ENCODE measurements around the gene DNAJC22. TPM values are rescaled to one million over a fixed set of nuclear protein-coding genes. Genes with fewer than 3 reads are reported as not detected.
"Not testable (repeated sequence)": the region's sequence is repeated elsewhere in the genome, so short reads cannot be mapped to it uniquely, and the experiment has no call there.

The DNAJC22 gene
- total RNA-seq, result 0.16 TPM
- long read RNA-seq, result 0 reads

DNA sequence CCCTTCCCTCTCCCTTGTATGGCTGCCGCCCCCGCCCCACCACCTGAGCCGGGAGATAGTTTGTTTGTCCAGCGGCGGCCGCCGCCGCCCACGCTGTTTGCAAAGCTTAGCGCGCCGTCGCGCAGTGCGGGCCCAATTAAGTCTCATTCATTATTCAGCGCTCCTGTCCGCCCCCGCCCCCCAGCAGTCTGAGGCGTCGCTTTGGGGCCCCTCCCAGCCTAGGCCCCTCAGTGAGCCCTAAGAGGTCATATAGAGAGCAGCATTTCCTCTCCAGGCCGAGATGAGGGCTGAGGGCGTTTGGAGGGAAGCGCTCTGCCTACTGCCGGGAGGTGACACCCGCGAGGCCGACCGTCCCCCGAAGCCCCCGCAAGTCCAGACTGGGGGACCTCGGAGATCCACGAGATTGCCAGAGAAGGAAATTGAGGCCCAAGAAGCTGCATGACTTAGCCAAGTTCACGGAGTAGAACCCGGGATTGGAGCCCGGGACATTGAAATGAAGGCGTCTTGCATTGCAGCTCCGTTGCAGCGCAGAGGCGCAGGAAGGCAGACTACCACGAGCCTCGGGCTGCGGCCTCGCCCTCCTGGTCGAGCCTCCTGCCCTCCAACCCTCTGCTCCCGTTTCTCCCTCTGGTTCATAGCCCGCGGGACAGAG is at the start of gene DNAJC22:
Gene DNAJC22 (plus strand): TSS at position 230 of the 652 bp plus-strand sequence. CDS start 1,985 bp downstream, outside the sequence.
- DNase-seq (no peak), ATAC-seq (ENCODE audit: poor library complexity) (no peak)
- intact Hi-C loops (cut with DNase I), result no loop called here

DNA sequence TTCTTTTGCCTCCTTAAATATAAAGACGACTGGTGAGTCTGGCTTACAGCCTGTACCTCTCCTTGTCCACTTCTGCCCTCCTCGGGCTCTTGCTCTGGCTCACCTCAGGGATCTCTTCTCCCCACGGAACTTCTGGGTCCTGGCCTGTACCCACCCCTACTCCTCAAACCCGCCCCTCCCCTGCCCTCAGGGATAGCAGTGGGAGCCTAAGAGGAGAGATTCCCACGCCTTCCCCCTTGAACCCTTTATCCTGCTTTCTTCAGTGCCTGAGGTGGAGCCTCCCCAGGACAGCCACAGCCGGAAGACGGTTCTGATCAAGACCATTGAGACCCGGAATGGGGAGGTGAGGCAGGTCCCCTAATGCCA is 49.0 kb upstream of the DNAJC22 start:
- DNase-seq (no peak), ATAC-seq (ENCODE audit: poor library complexity) (no peak)
- intact Hi-C loops (cut with DNase I), result no loop called here

DNA sequence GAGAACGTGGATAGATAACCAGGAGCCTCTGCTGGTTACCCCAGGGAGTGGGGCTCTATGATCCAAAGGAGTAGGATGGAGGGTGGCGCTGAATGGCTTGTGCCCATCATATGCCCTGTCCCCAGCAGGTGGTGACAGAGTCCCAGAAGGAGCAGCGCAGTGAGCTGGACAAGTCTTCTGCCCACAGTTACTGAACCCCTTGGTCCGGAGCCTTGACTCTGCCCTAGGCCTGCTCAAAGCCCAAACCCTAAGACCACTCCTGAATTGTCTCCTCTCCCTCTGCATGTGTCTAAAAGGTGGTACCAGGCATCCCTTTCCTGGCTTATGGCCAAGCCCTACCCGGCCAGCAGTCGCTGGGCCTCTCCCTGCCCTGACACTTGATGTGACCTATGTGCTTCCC is 48.5 kb upstream of the DNAJC22 start:
- DNase-seq (no peak), ATAC-seq (ENCODE audit: poor library complexity) (no peak)
- intact Hi-C loops (cut with DNase I), result no loop called here

DNA sequence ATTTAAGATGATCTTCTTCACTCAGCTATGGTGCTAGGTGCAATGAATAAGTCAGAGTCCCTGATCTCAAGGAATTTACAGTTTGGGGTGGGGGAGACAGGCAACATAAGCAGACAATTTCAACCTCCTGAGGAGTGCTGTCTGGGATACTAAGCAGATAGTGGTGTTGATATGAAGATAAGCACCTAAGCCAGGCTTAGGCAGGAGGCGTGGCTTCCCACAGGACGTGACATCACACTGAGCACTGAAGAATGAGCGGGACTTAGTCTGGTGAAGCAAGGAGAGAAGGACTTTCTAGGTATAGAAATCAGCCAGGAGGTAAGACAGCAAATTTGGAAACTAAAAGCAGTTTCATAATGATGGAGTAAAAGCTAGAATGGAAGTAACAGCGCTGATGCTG is 44.9 kb upstream of the DNAJC22 start:
- no peak for DNase-seq
- intact Hi-C loops (cut with DNase I), result no loop called here
- ATAC-seq (ENCODE audit: poor library complexity), result no peak

DNA sequence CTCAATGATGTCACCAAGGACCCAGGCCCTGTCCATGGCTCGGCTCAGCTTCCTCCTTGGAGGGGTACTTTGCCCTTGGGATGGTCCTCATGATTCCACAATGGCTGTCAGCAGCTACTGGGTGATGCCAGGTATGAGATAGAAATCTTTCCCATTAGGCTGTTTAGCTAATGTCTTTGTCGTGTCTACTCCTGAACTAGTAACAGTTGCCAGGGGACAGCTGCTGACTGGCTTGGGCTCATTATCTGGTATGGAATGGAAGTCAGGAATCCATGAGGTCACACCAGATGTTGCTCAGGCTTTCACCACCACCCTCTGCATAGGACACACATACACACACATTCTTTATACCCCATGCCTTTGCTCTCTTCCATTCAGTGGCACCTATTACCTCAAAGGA is 42.5 kb upstream of the DNAJC22 start:
- DNase-seq, result no peak
- intact Hi-C loops (cut with DNase I), result no loop called here

DNA sequence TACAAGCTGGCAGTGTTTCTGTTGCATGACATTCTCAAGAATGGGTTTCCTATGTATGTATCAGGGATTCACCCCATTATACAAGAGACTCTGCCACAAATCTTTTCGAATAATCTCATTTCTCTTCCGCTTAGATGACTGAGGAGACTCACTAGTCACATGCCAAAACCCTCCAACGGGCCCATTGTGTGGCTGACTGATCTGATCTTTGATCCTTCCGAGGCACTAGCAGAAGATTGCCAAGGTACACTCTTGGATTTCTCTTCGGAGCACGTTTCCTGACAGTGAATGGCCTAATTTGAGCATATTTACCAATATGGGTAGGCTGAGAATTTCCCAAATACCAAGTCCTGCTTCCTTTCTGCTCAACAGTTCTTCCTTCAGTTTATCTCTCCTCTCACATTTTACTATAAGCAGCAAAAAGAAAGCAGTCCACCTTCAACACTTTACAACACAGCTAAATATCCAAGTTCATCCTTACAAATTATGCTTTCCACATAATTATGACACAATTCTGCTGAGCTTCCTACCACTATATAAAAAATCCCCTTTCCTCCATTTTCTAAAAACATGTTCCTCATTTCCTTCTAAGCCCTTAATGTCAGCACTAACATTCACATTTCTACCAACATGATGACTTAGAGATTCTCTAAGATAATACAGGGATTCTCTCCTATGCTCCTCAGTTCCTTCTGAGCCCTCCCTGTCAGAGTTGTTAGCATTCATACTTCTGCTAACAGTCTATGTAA is 40.8 kb upstream of the DNAJC22 start:
- ATAC-seq (ENCODE audit: poor library complexity), result no peak
- DNase-seq, result no peak
- intact Hi-C loops (cut with DNase I), result no loop called here

More for the DNA sequence above, 42.5 kb upstream of the DNAJC22 start:
- ATAC-seq (ENCODE audit: poor library complexity), result no peak

DNA sequence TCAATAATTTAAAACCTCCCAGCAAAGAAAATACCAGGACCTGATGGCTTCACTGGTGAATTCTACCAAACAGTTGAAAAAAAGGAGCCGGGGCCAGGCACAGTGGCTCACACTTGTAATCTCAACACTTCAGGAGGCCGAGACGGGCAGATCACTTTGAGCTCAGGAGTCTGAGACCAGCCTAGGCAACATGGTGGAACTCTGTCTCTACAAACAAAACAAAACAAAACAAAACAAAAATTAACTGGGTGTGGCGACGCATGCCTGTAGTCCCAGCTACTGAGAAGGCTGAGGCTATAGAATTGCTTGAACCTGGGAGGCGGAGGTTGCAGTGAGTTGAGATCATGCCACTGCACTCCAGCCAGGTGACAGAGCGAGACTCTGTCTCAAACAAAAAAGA is 37.3 kb upstream of the DNAJC22 start:
- intact Hi-C loops (cut with DNase I), result no loop called here
- DNase-seq (no peak), ATAC-seq (ENCODE audit: poor library complexity) (no peak)

DNA sequence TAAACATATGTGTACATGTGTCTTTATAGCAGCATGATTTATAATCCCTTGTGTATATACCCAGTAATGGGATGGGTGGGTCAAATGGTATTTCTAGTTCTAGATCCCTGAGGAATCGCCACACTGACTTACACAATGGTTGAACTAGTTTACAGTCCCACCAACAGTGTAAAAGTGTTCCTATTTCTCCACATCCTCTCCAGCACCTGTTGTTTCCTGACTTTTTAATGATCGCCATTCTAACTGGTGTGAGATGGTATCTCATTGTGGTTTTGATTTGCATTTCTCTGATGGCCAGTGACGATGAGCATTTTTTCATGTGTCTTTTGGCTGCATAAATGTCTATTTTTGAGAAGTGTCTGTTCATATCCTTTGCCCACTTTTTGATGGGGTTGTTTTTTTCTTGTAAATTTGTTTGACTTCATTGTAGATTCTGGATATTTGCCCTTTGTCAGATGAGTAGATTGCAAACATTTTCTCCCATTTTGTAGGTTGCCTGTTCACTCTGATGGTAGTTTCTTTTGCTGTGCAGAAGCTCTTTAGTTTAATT is 36.2 kb upstream of the DNAJC22 start:
- ATAC-seq (ENCODE audit: poor library complexity); intact Hi-C loops (cut with DNase I); DNase-seq: not testable (repeated sequence)

DNA sequence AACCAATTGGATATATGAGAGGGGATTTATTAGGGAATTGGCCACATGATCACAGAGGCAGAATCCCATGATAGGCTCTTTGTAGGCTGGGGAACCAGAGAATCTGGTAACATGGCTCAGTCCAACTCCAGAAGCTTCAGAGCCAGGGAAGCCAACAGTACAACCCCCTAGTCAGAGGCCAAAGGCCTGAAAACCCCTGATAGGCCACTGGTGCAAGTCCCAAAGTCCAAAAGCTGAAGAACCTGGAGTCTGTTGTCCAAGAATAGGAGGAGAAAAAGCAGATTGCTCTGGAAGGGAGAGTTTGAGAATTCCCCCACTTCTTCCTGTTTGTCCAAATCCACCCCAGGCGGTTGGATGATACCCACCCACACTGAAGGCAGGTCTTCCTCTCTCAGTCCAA is 31.9 kb upstream of the DNAJC22 start:
- DNase-seq, result no peak
- intact Hi-C loops (cut with DNase I), result no loop called here
- no peak for ATAC-seq (ENCODE audit: poor library complexity)

DNA sequence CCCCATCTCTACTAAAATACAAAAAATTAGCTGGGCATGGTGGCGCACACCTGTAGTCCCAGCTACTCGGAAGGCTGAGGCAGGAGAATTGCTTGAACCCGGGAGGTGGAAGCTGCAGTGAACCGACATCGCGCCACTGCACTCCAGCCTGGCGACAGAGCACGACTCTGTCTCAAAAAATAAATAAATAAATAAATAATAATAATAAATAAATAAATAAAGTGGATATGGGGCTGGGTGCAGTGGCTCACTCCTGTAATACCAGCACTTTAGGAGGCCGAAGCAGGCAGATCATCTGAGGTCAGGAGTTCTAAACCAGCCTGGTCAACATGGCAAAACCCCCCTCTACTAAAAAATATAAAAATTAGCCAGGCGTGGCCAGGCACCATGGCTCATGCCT is 29.6 kb upstream of the DNAJC22 start:
- ATAC-seq (ENCODE audit: poor library complexity), result not testable (repeated sequence)

DNA sequence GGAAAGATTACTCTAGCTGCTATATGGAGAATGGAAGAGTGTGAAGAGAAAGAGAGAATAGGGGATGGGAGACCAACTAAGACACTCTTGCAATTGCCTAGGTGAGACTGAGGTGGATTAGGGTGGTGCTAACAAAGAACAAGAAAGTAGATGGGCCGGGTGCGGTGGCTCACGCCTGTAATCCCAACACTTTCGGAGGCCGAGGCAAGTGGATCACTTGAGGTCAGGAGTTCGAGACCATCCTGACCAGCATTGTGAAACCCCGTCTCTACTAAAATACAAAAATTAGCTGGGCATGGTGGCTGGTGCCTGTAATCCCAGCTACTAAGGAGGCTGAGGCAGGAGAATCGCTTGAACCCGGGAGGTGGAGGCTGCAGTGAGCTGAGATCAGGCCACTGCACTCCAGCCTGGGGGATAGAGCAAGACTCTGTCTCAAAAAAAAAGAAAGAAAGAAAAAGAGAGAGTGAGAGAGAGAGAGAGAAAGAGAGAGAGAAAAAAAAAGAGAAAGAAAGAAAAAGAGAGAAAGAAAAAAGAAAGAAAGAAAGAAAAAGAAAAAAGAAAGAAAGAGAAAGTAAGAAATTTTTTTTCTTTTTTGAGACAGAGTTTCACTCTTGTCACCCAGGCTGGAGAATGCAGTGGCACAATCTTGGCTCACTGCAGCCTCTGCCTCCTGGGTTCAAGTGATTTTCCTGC is 26.1 kb upstream of the DNAJC22 start:
- DNase-seq; ATAC-seq (ENCODE audit: poor library complexity); intact Hi-C loops (cut with DNase I): not testable (repeated sequence)

More for the DNA sequence above, 29.6 kb upstream of the DNAJC22 start:
- DNase-seq; intact Hi-C loops (cut with DNase I): not testable (repeated sequence)

DNA sequence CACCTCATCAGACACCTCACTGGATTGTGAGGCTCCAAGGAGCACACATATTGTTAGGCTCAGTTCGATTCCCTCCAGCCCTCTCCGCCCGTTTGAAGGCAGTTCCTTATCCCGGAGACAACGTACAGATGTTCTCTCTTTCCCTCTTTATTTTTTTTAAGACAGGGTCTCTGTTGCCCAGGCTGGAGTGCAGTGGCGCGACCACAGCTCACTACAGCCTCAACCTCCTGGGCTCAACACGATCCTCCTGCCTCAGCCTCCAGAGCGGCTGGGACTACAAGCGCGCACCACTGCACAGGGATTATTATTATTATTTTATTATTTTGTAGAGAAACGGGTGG is 24.4 kb upstream of the DNAJC22 start:
- intact Hi-C loops (cut with DNase I), result no loop called here
- no peak for DNase-seq
- no peak for ATAC-seq (ENCODE audit: poor library complexity)

DNA sequence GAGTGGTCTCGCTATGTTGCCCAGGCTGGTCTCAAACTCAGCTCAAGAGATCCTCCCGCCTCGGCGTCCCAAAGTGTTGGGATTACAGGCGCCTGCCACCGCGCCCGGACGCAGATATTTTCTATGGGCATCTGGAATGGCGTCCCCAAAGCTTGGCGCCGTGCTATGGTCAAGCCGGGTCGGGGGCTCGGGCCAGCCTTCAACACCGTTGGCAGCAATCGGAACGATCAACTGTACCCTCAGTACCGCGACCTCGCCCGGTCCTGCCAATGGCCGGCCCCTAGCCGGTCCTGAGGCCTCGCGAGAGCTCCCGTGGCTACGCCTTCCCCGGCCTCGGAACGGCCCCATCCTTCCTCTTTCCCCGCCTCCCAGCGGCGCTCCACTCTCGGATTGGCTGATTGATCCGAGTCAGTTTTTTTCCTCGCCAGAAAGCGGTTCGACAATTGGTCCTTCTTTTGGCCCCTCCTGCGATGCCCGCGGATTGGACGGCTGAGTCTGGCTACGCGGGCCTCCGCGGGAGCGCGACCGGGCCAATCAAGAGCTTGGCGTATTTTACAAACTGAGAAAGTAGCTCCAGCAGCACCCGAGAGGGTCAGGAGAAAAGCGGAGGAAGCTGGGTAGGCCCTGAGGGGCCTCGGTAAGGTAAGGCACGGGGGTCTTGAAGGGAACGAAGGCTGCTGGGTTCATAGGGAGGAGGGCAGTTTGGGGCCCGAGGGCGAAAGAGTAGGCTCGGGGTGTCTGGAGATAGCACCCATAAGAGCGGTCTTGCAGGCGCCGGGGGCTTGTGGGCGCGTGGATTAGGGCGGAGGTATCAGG is 23.8 kb upstream of the DNAJC22 start, which contains the start of gene TROAP:
Gene TROAP (plus strand): TSS at position 548 of the 816 bp plus-strand sequence. CDS start 354 bp downstream, outside the sequence.
- ATAC-seq (ENCODE audit: poor library complexity) (peak; percentile 100), DNase-seq (peak; percentile 98)
- intact Hi-C loops (cut with DNase I), result no loop called here

DNA sequence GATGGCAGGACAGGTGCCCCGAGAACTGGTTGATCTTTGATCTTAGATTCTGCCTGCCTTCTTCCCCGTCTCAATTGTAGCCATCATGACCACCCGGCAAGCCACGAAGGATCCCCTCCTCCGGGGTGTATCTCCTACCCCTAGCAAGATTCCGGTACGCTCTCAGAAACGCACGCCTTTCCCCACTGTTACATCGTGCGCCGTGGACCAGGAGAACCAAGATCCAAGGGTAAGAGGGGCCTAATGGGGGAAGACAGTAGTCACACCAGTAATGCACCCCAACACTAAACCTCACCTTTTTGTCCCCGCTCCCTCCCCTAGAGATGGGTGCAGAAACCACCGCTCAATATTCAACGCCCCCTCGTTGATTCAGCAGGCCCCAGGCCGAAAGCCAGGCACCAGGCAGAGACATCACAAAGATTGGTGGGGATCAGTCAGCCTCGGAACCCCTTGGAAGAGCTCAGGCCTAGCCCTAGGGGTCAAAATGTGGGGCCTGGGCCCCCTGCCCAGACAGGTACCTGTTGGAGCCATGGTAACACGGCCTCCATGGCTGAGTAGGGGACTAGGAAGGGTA is 23.1 kb upstream of the DNAJC22 start:
- intact Hi-C loops (cut with DNase I), result no loop called here
- ATAC-seq (ENCODE audit: poor library complexity) (no peak), DNase-seq (no peak)

DNA sequence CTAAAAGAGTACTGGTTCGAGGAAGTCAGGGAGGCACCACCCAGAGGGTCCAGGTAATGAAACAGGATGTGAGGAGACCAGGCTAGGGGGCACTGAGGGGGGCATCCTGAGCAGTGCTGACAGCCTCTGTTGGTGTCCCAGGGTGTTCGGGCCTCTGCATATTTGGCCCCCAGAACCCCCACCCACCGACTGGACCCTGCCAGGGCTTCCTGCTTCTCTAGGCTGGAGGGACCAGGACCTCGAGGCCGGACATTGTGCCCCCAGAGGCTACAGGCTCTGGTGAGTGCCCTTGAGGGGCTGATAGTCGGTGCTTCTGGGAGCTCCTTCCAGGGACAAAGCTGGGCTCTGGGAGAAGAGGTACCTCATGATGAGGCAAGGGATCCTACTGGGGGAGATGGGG is 21.1 kb upstream of the DNAJC22 start:
- ATAC-seq (ENCODE audit: poor library complexity), result no peak
- DNase-seq, result peak; percentile 1
- intact Hi-C loops (cut with DNase I), result no loop called here

DNA sequence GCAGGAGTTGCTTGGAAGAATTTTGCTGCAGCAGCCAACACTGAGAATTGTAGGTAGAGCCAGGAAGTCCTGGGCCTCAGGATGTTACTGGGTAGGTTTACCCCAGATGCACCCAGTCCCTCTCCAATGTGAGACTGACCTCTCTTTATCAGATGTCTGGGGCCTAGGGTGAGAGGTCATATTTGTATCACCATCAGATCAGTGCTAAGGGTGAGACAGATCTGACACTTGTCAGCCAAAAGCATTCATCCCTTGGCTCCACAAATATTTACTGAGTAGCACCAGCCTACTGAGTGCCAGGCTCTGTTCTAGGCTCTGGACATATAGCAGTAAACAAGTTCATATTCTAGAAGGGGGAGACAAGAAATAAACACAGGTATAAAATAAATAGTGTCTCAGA is 19.3 kb upstream of the DNAJC22 start:
- ATAC-seq (ENCODE audit: poor library complexity), result no peak
- no peak for DNase-seq
- intact Hi-C loops (cut with DNase I), result no loop called here

DNA sequence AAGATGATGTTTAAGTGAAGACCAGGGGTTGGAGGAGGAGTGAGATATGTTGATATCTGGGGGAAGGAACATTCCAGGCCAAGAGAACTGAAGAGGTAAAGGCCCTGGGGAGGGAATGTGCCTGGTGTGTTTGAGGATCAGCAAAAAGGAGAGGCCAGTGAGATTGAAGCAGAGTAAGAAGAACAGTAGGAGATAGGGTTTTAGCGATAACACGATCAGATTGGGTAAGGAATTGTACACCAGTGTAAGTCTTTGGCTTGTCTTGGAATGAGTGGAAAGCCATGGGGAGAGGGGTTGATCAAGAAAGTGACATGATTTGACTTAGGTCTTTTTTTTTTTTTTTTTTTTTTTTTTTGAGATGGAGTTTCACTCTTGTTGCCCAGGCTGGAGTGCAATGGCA is 18.8 kb upstream of the DNAJC22 start:
- DNase-seq (no peak), ATAC-seq (ENCODE audit: poor library complexity) (no peak)
- intact Hi-C loops (cut with DNase I), result no loop called here

DNA sequence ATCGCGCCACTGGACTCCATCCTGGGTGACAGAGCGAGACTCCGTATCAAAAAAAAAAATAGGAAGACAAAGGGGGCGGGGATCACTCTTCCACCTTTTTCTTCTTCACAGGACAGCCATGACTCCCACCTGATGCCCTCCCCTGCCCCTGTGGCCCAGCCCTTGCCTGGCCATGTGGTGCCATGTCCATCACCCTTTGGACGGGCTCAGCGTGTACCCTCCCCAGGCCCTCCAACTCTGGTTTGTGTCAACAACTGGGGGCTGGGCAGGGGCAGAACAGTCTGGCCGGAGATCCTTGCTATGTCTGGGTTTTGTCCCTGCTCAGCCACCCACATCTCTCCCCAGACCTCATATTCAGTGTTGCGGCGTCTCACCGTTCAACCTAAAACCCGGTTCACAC is 17.9 kb upstream of the DNAJC22 start:
- ATAC-seq (ENCODE audit: poor library complexity) (no peak), DNase-seq (no peak)
- intact Hi-C loops (cut with DNase I), result no loop called here

Measured in Right ventricle myocardium superior (tissue), 1 donor.